GM12875 (cell line): Measurements from ENCODE around the gene ABLIM3.

Experiments
- H3K4me3 ChIP-seq: one replicate; pipeline ENCODE4 v1.5.1; 2011; ENCODE audit warnings: low read depth, low read length, control low read depth
- TF ChIP-seq, protein P1 (sequence below): IDR thresholded peaks from 2 replicates; pipeline ENCODE4 v1.5.1; 2011; ENCODE audit warnings: low read depth, mild to moderate bottlenecking, control low read depth, inconsistent platforms, low read length, moderate library complexity, borderline replicate concordance; ENCODE audit not compliant: insufficient read depth

Gene ABLIM3

DNA sequence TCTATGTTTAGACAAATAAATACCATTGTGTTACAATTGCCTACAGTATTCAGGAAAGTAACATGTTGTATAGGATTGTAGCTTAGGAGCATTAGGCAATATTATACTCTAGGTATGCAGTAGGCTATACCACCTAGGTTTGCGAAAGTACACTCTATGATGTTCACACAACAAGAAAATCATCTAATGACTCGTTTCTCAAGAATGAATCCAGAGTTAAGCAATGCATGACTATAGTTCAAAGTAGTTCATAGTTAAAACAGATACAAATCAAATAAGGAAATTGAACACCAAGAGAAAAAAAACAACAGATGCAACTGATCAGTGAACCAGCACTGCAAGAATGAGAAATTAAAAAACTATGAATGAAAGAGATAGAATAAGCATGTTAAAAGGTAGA lies 27.6 kb upstream of the ABLIM3 start:
- no peak overlapping the region for H3K4me3 ChIP-seq
- TF ChIP-seq, protein P1, sequence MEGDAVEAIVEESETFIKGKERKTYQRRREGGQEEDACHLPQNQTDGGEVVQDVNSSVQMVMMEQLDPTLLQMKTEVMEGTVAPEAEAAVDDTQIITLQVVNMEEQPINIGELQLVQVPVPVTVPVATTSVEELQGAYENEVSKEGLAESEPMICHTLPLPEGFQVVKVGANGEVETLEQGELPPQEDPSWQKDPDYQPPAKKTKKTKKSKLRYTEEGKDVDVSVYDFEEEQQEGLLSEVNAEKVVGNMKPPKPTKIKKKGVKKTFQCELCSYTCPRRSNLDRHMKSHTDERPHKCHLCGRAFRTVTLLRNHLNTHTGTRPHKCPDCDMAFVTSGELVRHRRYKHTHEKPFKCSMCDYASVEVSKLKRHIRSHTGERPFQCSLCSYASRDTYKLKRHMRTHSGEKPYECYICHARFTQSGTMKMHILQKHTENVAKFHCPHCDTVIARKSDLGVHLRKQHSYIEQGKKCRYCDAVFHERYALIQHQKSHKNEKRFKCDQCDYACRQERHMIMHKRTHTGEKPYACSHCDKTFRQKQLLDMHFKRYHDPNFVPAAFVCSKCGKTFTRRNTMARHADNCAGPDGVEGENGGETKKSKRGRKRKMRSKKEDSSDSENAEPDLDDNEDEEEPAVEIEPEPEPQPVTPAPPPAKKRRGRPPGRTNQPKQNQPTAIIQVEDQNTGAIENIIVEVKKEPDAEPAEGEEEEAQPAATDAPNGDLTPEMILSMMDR, result no peak

DNA sequence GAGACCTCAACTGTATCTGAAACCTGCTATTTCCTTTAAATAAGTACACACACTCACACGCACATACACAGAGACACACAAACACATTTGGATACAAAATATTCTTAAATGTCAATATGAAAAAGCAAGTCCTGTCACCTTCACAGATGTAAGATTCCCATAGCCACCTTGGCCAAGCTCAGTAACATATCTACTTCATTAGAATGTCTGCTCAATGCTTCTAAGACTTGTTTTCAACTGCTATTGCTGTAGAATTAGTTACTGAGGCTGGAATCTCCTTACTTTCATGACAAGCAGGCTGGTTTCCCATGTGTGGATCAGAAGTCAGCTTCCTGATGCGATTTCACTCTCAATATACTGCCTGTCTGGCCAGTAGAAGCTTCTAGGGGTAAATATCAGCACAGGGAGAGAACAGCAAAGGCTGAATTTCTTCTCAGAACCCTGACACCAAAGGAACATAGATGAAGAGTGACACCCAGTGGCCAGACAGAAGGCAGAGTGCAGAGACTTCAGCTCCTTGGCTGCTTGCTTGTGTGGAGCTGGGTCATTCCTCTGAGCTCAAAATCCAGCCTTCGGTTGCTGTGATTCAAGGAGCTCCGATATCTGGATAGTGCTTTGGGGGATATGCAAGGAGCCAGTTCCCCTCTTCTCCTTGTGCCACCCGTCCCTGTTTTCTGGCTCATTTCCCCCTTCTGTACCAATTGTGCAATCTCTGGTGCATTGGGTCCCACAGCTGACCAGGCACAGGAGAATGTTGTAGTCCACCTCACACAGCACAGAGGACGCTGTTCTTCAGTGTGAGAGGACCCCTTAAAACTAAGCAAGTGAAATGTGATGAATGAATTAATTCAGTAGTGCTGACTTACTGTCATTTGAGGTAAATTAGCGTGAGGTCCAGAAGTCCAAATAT lies 26.6 kb upstream of the ABLIM3 start:
- TF ChIP-seq, protein P1, result peak; percentile 71
- H3K4me3 ChIP-seq, result no peak overlapping the region

- TF ChIP-seq, protein P1, result no peak
Observed at GRCh38 chr5:149117970-149118369, 23.3 kb upstream of the ABLIM3 start.

DNA sequence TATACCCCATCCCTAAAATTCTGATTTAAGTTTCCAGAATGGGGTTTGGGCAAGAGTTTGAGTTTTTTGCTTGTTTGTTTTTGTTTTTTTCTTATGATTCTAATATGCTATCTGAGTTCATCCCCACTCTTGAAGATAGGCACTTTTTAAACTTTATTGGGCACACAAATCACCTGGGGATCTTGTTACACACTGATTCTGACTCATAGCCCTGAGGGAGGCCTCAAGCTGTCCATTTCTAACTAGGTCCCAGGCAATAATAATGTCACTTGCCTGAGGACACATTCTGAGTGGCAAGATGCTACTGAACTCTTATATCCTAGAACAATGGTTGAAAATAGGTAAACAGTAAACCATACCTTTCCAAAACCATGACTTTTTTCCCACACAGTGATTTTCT lies 22.8 kb upstream of the ABLIM3 start:
- TF ChIP-seq, protein P1, result no peak
- no peak overlapping the region for H3K4me3 ChIP-seq

More at GRCh38 chr5:149117970-149118369, 23.3 kb upstream of the ABLIM3 start:
- H3K4me3 ChIP-seq, result no peak overlapping the region

DNA sequence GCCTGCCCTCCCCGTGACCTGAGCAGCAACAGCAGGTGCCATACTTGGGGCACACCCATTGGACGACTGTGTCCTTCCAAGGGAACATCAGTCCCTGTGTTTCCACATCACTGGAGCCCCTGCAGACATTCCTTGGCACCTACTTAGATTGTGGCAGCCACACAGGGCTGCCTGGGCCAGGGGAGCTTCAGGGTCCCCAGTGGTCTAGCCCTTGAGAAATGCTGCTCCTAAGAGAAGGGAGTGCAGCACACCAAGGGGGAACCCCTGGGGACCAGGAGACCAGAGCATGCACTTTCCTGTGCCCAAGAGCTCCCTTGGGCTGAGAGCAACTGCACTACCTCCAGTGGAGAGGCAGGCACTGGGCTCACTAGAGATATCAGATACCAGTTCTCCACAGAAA lies 20.1 kb upstream of the ABLIM3 start:
- no peak overlapping the region for H3K4me3 ChIP-seq
- TF ChIP-seq, protein P1, result no peak

GRCh38 chr5:149123211-149123610 lies 18.1 kb upstream of the ABLIM3 start:
- no peak overlapping the region for H3K4me3 ChIP-seq
- TF ChIP-seq, protein P1, result no peak

DNA sequence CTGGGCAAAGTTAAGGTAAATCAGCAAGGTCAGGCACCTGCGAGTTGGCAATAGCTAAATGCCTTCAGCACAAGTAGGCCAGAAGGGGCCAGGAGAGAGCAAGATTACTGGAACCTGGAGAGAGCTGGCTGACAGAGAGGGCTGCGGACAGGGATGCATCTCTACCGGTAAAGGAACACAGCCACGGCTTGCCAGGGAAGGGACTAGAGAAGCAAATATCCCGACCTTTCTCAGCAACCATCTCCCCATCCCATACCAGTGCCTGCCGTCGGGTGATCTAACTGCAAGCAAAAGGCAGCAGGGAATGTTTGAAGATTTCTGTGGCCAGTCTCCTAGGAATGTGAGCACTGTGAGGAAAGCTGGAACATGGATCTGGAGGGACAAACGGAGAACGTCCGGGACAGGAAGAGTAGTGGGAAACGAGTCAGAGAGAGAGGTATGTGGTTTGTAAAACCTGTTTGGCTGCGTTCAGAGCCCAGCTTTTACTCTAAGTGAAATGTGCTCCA lies 15.9 kb upstream of the ABLIM3 start:
- H3K4me3 ChIP-seq, result no peak overlapping the region

More for the DNA sequence above, 15.9 kb upstream of the ABLIM3 start:
- TF ChIP-seq, protein P1, result no peak
